CD4-positive, alpha-beta T cell treated with Interleukin-4 for 4 hours (primary cell): ENCODE measurements around the gene AVP.
A peak's percentile ranks its signal among the peaks of the same experiment; 100 is the strongest.
"Not testable (repeated sequence)": the region's sequence is repeated elsewhere in the genome, so short reads cannot be mapped to it uniquely, and the experiment has no call there.

ENCODE experiments used
- DNase-seq: peaks from one replicate; pipeline ENCODE4 v3.0.0-alpha.2; 2020

AVP gene, protein sequence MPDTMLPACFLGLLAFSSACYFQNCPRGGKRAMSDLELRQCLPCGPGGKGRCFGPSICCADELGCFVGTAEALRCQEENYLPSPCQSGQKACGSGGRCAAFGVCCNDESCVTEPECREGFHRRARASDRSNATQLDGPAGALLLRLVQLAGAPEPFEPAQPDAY

DNA sequence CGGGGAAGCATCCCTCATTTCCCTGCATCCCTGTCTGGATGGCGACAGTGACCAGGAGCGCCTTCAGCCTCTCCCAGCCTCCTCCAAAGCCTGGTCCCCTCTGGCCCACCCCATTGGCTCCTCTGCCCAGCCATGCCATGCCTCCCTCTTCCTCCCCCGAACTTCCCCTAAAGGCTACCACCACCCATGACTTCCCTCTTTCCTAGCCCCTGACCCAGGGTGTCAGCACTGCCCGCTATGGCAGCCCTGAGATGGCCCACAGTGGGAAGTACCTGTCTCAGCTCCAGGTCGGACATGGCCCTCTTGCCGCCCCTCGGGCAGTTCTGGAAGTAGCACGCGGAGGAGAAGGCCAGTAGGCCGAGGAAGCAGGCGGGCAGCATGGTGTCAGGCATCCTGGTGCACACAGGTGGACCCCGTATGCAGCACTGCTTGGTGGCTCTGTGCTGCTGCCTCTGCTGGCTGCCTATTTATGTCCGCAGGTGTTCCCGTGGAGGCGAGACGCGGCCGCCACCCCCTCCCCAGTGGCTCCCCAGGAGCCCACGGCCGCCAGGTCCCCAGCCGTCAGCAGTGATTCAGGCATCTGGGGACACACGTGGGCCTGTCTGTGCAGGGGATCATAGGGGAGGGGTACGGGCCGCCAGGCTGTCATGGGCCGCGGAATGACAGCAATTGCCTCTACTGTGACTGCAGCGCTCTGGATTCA, at the start of gene AVP:
AVP (minus strand) TSS at position 442 of the 703 bp plus-strand sequence; CDS start at position 392, 50 bp downstream.
- DNase-seq = no peak

GRCh38 chr20:3134151-3134550, 49.6 kb upstream of the AVP start:
- no peak for DNase-seq

DNA sequence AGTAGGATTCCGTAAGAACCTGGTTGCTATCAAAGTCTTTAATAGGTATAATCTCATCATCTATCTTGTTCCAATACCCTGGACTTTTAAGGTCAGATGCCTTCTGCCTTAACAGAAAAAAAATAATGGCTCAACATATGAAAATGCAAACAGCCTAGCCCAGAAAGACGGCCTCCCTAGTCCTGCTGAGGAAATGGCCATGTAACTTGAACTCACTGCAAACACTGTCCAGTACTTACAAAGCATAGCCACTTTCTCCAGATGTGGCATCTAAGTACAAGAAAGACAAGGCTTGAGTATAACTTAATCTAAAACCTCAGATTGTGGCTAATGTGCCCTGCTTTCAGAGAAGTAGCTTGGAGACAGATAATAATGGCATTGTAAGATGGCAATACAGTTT, 48.6 kb upstream of the AVP start:
- no peak for DNase-seq

DNA sequence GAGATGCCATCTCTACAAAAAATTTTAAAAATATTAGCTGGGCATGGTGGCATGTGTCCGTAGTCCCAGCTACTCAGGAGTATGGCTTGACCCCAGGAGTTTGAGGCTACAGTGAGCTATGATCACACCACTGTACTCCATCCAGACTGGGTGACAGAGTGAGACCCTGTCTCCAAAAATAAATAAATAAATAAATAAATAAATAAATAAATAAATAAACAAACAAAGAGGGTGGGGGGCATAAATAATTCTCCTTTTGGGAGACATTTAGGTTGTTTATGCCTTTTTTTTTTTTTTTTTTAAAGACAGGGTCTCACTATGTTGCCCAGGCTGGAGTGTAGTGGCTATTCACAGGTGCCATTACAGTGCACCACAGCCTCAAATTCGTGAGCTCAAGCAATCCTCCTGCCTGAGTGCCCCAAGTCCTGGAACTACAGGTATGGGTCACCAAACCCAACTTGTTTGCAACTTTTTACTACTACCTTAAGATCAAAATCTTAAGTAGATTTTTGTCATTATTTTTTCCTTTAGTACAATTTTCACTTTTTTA, 45.6 kb upstream of the AVP start:
- DNase-seq = no peak

GRCh38 chr20:3129094-3129493, 44.6 kb upstream of the AVP start:
- no peak for DNase-seq

DNA sequence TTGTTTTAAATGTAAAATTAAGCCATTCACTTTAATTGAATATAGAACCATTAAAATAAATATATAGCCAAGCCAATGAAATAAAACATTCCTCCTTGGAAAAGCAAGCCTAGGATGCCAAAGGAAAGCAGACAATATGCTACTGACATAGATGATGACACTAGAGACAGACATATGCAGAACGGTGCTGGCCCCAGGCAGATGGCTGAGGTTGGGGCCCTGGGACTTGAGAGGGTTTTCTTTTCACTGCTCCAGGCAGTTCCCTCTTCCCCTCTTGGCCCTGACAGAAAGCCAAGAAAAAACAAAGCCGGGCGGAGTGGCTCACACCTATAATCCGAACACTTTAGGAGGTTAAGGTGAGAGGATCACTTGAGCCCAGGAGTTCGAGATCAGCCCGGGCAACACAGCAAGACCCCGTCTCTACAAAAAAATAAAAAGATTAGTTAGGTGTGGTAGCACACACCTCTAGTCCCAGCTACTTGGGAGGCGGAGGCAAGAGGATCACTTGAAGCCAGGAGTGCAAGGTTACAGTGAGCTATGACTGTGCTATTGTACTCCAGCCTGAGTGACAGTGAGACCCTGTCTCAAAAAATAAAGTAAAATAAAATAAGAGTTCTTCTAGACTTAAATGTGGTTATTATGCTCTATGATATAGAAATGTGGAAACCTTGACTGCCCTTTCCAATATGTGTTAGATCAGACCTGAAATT, 43.9 kb upstream of the AVP start:
- no peak for DNase-seq

DNA sequence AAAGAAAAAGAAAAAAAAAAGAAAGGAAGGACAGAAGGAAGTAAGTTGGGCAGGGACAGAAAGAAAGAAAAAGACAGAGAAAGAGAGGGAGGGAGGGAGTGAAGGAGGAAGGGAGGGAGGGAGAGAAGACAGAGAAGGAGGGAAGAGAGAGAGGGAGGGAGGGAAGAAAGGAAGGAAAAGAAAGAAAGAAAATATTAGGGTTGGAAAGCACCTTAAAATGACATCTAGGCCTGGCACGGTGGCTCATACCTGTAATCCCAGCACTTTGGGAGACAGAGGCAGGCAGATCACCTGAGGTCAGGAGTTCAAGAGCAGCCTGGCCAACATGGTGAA, 42.0 kb upstream of the AVP start:
- no peak for DNase-seq

DNA sequence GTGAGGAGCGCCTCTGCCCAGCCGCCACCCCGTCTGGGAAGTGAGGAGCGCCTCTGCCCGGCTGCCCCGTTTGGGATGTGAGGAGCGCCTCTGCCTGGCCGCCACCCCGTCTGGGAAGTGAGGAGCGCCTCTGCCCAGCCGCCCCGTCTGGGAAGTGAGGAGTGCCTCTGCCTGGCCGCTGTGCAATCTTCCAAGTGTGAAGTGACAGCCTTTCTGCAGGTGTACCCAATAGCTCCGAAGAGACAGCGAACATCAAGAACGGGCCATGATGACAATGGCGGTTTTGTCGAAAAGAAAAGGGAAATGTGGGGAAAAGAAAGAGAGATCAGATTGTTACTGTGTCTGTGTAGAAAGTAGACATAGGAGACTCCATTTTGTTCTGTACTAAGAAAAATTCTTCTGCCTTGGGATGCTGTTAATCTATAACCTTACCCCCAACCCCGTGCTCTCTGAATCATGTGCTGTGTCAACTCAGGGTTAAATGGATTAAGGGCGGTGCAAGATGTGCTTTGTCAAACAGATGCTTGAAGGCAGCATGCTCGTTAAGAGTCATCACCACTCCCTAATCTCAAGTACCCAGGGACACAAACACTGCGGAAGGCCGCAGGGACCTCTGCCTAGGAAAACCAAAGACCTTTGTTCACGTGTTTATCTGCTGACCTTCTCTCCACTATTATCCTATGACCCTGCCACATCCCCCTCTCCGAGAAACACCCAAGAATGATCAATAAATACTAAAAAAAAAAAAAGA, 41.4 kb upstream of the AVP start:
- DNase-seq = not testable (repeated sequence)

DNA sequence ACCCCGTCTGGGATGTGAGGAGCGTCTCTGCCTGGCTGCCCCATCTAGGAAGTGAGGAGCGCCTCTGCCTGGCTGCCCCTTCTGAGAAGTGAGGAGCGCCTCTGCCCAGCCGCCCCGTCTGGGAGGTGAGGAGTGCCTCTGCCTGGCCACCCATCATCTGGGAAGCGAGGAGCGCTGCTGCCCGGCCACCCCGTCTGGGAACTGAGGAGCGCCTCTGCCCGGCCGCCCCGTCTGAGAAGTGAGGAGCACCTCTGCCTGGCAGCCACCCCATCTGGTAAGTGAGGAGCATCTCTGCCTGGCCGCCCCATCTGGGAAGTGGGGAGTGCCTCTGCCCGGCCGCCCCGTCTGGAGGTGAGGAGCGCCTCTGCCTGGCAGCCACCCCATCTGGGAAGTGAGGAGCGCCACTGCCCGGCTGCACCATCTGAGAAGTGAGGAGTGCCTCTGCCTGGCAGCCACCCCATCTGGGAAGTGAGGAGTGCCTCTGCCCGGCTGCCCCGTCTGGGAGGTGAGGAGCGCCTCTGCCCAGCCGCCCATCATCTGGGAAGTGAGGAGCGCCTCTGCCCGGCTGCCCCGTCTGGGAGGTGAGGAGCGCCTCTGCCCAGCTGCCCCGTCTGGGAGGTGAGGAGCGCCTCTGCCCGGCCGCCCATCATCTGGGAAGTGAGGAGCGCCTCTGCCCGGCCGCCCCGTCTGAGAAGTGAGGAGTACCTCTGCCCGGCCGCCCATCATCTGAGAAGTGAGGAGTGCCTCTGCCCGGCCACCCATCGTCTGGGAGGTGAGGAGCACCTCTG, 40.4 kb upstream of the AVP start:
- not testable (repeated sequence) for DNase-seq

GRCh38 chr20:3124163-3124562, 39.6 kb upstream of the AVP start:
- not testable (repeated sequence) for DNase-seq

DNA sequence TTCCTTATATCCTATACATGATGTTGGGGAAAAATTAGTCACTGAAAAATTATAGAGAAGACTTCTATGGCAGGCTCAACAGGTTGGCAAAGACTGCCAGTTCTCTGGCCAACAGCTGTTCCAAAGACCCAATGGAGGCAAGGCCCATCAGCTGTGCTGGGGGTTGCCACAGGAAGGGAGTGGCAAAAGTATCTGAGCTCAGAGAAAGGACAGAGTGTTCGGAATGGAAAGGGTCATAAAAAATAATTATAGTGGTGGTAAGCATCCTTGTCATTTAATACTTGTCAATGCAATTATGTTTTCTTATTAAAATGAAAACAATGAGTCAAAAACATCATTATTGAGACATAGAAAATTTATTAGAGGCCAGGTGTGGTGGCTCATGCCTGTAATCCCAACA, 39.0 kb upstream of the AVP start:
- no peak for DNase-seq

DNA sequence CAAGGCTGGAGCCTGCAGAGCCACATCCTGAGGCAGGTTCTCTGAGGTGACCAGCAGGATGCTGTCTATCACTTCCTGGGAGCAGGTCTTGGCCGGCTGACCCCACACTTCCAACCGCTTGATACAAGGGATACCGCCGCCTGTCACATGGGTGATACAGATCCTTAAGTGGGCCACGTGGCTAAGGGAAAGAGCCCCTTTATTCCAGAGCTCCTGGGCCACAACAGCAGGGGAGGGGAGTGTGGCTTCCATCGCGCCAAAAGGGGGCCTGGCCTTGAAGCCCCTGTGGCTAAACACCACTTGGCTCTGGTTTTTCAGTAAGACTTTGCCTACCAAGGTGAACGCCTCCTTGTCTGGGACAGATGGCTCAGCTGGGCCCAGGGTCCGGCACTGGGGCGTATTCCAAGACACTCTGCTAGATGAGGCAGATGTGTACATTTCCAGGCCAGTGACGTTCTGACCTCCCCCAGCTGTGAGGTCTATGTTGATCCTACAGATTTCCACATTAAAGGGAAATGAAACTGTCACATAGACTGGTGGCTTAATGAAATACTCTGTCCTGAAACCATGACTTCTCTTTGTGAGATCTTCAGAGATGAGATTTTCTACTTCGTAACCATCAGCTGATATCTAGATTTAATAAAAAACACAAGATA, 37.6 kb upstream of the AVP start:
- no peak for DNase-seq

DNA sequence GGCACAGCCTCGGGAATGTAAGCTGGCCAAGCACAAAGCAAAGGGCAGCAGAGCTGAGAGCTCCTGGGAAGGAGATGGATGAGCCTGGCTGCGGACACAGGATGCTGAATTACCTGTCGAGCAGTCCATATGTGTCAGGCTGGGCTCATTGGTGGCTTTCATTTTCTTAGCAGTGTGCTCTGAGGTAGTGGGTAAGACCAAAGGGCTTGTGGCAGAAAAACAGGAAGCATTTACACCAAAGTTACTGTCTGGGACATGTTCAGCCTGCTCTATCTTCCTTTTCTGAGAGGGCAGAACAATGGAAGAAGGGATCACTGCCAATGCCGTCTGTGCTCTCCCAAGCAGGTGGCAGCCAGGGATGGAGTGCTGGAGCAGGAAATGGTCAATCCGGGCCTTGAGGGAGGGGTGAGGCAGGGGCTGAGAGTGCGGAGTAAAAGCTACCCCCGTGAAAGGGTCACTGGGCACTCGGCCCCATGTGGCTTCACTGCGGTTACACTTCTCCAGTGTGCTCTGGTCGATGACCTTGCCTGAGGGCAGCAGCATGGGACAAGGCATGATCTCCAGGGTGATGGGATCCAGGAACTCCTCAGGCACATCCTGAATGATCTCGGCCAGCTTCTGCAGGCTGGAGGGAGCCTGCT, 36.9 kb upstream of the AVP start:
- peak; percentile 42 for DNase-seq

GRCh38 chr20:3119044-3119443, 34.5 kb upstream of the AVP start:
- DNase-seq = no peak

DNA sequence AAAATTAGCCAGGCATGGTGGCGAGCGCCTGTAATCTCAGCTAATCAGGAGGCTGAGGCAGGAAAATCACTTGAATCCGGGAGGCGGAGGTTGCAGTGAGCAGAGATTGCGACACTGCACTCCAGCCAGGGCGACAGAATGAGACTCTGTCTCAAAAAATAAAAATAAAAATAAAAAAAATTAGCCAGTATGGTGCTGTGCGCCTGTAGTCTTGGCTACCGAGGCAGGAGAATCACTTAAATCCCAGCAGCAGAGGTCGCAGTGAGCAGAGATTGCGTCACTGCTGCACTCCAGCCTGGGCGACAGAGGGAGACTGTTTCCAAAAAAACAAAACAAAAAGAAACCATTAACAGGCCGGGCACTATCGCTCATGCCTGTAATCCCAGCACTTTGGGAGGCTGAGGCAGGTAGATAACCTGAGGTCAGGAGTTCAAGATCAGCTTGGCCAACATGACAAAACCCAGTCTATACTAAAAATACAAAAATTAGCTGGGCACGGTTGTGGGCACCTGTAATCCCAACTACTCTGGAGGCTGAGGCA, 33.4 kb upstream of the AVP start:
- peak; percentile 50 for DNase-seq

DNA sequence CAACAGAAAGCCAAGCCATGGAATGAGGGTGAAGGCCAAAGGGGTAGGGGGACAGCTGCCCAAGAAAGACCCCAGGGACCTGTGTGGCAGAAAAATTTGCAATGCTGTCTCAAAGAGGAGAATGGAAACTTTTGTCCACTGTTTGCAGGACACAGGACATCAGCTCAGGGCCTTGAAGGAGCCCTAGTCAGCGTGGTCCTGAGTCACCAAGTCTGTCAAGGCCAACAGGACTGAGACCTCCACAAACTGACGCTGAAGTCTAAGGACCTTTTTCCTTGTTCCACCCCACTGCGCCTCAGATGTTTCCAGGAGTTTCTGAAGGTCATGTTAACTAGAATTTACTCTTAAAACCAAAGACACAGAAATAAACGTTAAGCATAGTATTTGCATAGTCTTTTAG, 31.8 kb upstream of the AVP start:
- DNase-seq = no peak

DNA sequence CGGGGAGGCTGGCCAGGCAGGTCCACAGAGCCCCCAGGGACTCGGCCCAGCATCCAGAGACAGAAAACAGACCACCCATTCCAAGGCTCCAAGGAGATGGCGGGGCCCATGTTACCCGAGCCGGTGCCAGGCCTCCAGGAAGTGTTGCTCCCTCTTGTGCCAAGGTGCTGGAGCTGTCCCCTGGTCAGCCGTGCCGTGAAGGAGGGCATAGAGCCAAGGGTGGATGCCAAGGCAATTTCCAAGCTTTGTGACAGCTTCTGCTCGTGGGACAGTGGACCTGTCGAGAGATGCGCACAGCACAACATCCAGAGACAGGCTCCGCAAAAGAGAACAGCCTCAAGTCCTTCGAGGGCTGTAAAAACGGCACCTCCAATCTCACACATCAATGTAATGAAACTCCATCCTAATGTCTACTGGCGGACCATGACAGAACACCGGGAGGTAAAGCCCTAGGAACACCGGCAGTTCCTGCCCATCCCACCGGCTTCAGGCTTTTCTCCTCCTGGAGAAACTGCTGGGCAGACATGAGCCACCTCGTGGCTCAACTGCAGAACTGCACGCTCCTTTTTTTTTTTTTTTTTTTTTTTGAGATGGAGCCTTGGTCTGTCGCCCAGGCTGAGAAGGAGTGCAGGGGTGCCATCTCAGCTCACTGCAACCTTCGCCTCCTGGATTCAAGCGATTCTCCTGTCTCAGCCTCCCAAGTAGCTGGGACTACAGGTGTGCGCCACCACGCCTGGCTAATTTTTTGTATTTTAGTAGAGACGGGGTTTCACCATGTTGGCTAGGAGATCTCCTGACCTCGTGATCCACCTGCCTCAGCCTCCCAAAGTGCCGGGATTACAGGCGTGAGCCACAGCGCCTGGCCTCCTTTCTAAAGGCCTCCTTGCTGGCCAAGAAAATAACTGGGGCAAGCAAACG, 30.9 kb upstream of the AVP start:
- no peak for DNase-seq

- no peak for DNase-seq
Observed at GRCh38 chr20:3111995-3112394, 27.5 kb upstream of the AVP start.

GRCh38 chr20:3111507-3111906, 27.0 kb upstream of the AVP start:
- no peak for DNase-seq
